SK-N-SH (cell line): ENCODE results near the gene SLC3A2.
A peak's percentile ranks its signal among the peaks of the same experiment; 100 is the strongest.

Source experiments
- EP300 ChIP-seq, 2 experiments: IDR thresholded peaks; 2 replicates each; pipeline versions ENCODE4 v1.4.0 to v1.6.1; 2012; ENCODE audit warnings: borderline replicate concordance in 1 of 2, low read depth in 1 of 2, low read length in 1 of 2
- EZH2phosphoT487 ChIP-seq: fragments of 200-600 bp; sonication (generic); IDR thresholded peaks from 2 replicates; pipeline ENCODE4 v1.6.1; 2017; ENCODE audit warnings: low read depth, mixed run types, mild to moderate bottlenecking, antibody characterized with exemption, moderate library complexity, borderline replicate concordance
- FOXM1 ChIP-seq: IDR thresholded peaks from 2 replicates; pipeline ENCODE4 v1.4.0; 2012; ENCODE audit warnings: low read depth, mild to moderate bottlenecking
- JUND ChIP-seq: IDR thresholded peaks from 2 replicates; pipeline ENCODE4 v1.4.0; 2012
- POLR2AphosphoS5 ChIP-seq: IDR thresholded peaks from 2 replicates; pipeline ENCODE4 v1.6.1; 2012; ENCODE audit warnings: low read depth, low read length
- RAD21 ChIP-seq: IDR thresholded peaks from 2 replicates; pipeline ENCODE4 v1.6.1; 2012; ENCODE audit warnings: mild to moderate bottlenecking, low read length
- RCOR1 ChIP-seq: fragments of 150-350 bp; IDR thresholded peaks from 2 replicates; pipeline ENCODE4 v1.6.1; 2017; ENCODE audit warnings: antibody characterized with exemption, low read length
- TEAD4 ChIP-seq: IDR thresholded peaks from 2 replicates; pipeline ENCODE4 v1.4.0; 2012; ENCODE audit warnings: mild to moderate bottlenecking, borderline replicate concordance; ENCODE audit not compliant: insufficient read depth
- TF ChIP-seq, protein P1 (sequence below): IDR thresholded peaks from 2 replicates; pipeline ENCODE4 v1.4.0; 2012; ENCODE audit warnings: low read depth
- TF ChIP-seq, protein P2 (sequence below): fragments of 200-600 bp; sonication (generic); IDR thresholded peaks from 2 replicates; pipeline ENCODE4 v1.6.1; 2017; ENCODE audit warnings: antibody characterized with exemption, mild to moderate bottlenecking, moderate library complexity
- TF ChIP-seq, protein P3 (sequence below): IDR thresholded peaks from 2 replicates; pipeline ENCODE4; 2012
- TF ChIP-seq, protein P4 (sequence below): fragments of 150-350 bp; IDR thresholded peaks from 2 replicates; pipeline ENCODE4 v1.6.1; 2017; ENCODE audit warnings: antibody characterized with exemption, low read length, low read depth, borderline replicate concordance
- TF ChIP-seq, protein P5 (sequence below): IDR thresholded peaks from 2 replicates; pipeline ENCODE4 v1.6.1; 2012; ENCODE audit warnings: mild to moderate bottlenecking, low read depth, low read length, moderate library complexity

DNA sequence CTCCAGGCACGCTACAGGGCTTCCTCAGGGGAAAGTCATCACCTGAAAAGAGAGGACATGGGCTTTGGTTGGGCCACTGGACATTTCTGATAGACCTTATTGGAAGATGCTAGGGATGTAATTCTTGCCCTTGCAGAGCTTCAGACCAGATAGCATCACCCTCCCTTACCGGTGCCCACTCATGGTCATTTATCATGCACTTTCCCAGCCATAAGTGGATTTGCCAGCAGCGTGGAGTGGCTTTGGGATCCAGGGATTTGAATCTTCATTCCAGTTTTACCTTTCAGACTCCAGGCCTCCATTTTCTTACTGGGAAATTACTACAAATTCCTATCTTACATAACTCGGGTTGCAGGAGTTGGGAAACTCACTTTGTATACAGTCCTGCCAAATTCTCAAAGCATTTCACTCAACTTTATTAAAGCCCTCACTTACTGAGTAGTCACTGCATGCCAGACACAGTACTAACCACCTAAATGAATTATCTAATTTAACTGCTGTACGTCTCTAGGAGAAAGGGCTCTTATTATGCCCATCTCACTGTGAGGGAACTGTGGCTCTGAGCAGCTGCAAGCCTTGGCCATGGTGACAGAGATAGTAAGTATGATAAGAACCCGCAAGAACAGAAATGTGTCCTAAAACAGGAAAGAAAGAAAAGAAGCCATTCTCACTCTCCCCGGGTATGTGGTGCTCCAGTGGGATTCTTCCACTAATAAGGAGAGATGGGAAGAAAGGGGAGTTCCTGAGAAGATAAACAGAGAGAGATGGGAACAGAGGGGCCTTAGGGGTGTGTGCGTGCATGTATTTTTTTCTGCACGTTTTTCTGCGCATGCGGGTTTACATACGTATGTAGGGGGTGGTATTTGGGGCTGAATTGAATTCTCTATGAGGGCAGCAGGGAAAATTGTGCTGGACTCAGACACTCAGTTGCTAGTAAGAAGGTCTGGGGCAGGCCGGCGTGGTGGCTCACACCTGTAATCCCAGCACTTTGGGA is 30.7 kb downstream of the SLC3A2 start:
- TF ChIP-seq, protein P1, sequence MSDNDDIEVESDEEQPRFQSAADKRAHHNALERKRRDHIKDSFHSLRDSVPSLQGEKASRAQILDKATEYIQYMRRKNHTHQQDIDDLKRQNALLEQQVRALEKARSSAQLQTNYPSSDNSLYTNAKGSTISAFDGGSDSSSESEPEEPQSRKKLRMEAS: no peak
- TF ChIP-seq, protein P2, sequence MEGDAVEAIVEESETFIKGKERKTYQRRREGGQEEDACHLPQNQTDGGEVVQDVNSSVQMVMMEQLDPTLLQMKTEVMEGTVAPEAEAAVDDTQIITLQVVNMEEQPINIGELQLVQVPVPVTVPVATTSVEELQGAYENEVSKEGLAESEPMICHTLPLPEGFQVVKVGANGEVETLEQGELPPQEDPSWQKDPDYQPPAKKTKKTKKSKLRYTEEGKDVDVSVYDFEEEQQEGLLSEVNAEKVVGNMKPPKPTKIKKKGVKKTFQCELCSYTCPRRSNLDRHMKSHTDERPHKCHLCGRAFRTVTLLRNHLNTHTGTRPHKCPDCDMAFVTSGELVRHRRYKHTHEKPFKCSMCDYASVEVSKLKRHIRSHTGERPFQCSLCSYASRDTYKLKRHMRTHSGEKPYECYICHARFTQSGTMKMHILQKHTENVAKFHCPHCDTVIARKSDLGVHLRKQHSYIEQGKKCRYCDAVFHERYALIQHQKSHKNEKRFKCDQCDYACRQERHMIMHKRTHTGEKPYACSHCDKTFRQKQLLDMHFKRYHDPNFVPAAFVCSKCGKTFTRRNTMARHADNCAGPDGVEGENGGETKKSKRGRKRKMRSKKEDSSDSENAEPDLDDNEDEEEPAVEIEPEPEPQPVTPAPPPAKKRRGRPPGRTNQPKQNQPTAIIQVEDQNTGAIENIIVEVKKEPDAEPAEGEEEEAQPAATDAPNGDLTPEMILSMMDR: no peak
- TF ChIP-seq TEAD4: no peak
- peak in 1 of 2 experiments; percentile 39; a peak in 1 of 4 replicates for TF ChIP-seq EP300 (IDR thresholded peaks at IDR 0.05; ENCODE audit: borderline replicate concordance in 1 of 2, low read depth in 1 of 2, low read length in 1 of 2)
- no peak for TF ChIP-seq FOXM1
- TF ChIP-seq, protein P3, sequence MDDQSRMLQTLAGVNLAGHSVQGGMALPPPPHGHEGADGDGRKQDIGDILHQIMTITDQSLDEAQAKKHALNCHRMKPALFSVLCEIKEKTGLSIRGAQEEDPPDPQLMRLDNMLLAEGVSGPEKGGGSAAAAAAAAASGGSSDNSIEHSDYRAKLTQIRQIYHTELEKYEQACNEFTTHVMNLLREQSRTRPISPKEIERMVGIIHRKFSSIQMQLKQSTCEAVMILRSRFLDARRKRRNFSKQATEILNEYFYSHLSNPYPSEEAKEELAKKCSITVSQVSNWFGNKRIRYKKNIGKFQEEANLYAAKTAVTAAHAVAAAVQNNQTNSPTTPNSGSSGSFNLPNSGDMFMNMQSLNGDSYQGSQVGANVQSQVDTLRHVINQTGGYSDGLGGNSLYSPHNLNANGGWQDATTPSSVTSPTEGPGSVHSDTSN: no peak
- TF ChIP-seq EZH2phosphoT487: no peak
- TF ChIP-seq, protein P4, sequence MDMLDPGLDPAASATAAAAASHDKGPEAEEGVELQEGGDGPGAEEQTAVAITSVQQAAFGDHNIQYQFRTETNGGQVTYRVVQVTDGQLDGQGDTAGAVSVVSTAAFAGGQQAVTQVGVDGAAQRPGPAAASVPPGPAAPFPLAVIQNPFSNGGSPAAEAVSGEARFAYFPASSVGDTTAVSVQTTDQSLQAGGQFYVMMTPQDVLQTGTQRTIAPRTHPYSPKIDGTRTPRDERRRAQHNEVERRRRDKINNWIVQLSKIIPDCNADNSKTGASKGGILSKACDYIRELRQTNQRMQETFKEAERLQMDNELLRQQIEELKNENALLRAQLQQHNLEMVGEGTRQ: no peak
- TF ChIP-seq JUND: no peak
- no peak for TF ChIP-seq POLR2AphosphoS5
- peak; percentile 19; the same call in 1 of the 2 replicates for TF ChIP-seq RAD21
- TF ChIP-seq, protein P5, sequence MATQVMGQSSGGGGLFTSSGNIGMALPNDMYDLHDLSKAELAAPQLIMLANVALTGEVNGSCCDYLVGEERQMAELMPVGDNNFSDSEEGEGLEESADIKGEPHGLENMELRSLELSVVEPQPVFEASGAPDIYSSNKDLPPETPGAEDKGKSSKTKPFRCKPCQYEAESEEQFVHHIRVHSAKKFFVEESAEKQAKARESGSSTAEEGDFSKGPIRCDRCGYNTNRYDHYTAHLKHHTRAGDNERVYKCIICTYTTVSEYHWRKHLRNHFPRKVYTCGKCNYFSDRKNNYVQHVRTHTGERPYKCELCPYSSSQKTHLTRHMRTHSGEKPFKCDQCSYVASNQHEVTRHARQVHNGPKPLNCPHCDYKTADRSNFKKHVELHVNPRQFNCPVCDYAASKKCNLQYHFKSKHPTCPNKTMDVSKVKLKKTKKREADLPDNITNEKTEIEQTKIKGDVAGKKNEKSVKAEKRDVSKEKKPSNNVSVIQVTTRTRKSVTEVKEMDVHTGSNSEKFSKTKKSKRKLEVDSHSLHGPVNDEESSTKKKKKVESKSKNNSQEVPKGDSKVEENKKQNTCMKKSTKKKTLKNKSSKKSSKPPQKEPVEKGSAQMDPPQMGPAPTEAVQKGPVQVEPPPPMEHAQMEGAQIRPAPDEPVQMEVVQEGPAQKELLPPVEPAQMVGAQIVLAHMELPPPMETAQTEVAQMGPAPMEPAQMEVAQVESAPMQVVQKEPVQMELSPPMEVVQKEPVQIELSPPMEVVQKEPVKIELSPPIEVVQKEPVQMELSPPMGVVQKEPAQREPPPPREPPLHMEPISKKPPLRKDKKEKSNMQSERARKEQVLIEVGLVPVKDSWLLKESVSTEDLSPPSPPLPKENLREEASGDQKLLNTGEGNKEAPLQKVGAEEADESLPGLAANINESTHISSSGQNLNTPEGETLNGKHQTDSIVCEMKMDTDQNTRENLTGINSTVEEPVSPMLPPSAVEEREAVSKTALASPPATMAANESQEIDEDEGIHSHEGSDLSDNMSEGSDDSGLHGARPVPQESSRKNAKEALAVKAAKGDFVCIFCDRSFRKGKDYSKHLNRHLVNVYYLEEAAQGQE: no peak
- TF ChIP-seq RCOR1: no peak
